Measurements from ENCODE around the gene PDLIM4.
A peak's percentile ranks its signal among the peaks of the same experiment; 100 is the strongest.

The PDLIM4 gene

GRCh38 chr5:132270706-132271105 is 13.2 kb downstream of the PDLIM4 start:
- no peak overlapping the region for H3K4me3 Mint-ChIP-seq
- H3K9me3 Mint-ChIP-seq = no peaks in the 10 kb centered on the region
- DNase-seq = no peak
- peaks cover 5% of the 10 kb centered on the region for H3K27me3 Mint-ChIP-seq (ENCODE audit: low read depth, poor library complexity)
- peaks cover 36% of the 10 kb centered on the region for H3K36me3 Mint-ChIP-seq (ENCODE audit: low read depth)
- TF ChIP-seq, protein P1, sequence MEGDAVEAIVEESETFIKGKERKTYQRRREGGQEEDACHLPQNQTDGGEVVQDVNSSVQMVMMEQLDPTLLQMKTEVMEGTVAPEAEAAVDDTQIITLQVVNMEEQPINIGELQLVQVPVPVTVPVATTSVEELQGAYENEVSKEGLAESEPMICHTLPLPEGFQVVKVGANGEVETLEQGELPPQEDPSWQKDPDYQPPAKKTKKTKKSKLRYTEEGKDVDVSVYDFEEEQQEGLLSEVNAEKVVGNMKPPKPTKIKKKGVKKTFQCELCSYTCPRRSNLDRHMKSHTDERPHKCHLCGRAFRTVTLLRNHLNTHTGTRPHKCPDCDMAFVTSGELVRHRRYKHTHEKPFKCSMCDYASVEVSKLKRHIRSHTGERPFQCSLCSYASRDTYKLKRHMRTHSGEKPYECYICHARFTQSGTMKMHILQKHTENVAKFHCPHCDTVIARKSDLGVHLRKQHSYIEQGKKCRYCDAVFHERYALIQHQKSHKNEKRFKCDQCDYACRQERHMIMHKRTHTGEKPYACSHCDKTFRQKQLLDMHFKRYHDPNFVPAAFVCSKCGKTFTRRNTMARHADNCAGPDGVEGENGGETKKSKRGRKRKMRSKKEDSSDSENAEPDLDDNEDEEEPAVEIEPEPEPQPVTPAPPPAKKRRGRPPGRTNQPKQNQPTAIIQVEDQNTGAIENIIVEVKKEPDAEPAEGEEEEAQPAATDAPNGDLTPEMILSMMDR (IDR thresholded peaks at IDR 0.05) = no peak
- H3K27ac Mint-ChIP-seq = peak overlapping the region; percentile 45
- peaks cover 73% of the 10 kb centered on the region for H3K4me1 Mint-ChIP-seq

- TF ChIP-seq, protein P1 (IDR thresholded peaks at IDR 0.05) = no peak
- Mint-ChIP-seq H3K27me3 (ENCODE audit: low read depth, poor library complexity) (peaks cover 5% of the 10 kb centered on the region), H3K4me1 (peaks cover 67% of the 10 kb centered on the region), H3K4me3 (no peak overlapping the region), H3K27ac (no peak overlapping the region), H3K9me3 (no peaks in the 10 kb centered on the region), H3K36me3 (ENCODE audit: low read depth) (peaks cover 33% of the 10 kb centered on the region)
- DNase-seq = no peak
Observed at GRCh38 chr5:132271251-132272246, 14.1 kb downstream of the PDLIM4 start.

GRCh38 chr5:132272311-132273210 is 15.1 kb downstream of the PDLIM4 start:
- TF ChIP-seq, protein P1 (IDR thresholded peaks at IDR 0.05) = peak; percentile 79
- peak; percentile 82 for DNase-seq
- H3K27ac Mint-ChIP-seq = peak overlapping the region; percentile 56
- peaks cover 25% of the 10 kb centered on the region for H3K36me3 Mint-ChIP-seq (ENCODE audit: low read depth)
- peaks cover 67% of the 10 kb centered on the region for H3K4me1 Mint-ChIP-seq
- H3K9me3 Mint-ChIP-seq = no peaks in the 10 kb centered on the region
- peaks cover 9% of the 10 kb centered on the region for H3K27me3 Mint-ChIP-seq (ENCODE audit: low read depth, poor library complexity)
- no peak overlapping the region for H3K4me3 Mint-ChIP-seq

GRCh38 chr5:132273631-132274030 is 16.1 kb downstream of the PDLIM4 start:
- peaks cover 71% of the 10 kb centered on the region for H3K4me1 Mint-ChIP-seq
- peaks cover 9% of the 10 kb centered on the region for H3K27me3 Mint-ChIP-seq (ENCODE audit: low read depth, poor library complexity)
- peak overlapping the region; percentile 29 for H3K27ac Mint-ChIP-seq
- peaks cover 23% of the 10 kb centered on the region for H3K36me3 Mint-ChIP-seq (ENCODE audit: low read depth)
- no peak overlapping the region for H3K4me3 Mint-ChIP-seq
- TF ChIP-seq, protein P1 (IDR thresholded peaks at IDR 0.05) = no peak
- no peak for DNase-seq
- H3K9me3 Mint-ChIP-seq = no peaks in the 10 kb centered on the region

DNA sequence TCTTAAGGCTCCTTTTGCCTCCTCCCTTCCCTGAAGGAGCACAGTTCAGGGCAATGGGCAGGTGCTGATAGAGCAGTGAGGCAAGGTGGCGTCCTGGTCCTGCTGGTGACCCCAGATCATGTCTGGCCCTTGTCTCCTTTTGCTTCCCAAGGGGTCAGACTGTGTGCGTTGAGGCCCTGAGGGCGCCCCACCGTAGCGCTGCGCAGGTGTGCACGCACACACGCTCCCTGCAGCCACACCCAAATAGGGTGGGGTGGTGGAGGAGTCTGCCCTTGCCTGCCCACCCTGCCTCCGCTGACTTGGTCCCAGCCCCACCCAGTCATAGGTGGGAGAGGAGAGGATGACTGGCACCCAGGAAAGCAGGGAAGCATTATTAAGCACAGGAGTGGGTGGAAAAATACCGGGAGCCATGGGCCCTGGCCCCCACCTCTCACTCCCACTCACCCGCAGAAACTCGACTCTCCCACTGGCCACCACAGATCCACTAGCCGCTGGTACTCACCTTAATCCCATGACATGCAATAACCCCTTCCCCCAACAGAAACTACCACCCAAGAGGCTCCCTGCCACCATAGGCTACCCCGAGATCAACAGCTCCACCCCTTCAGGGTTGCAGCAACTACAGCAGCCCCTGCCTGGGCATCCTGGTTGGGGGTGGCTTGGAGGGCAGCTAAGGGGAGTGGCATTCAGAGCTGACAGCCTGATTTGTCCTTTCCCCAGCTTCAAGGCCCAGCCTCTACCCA is 16.7 kb downstream of the PDLIM4 start:
- peaks cover 9% of the 10 kb centered on the region for H3K27me3 Mint-ChIP-seq (ENCODE audit: low read depth, poor library complexity)
- peak overlapping the region; percentile 29 for H3K27ac Mint-ChIP-seq
- no peaks in the 10 kb centered on the region for H3K9me3 Mint-ChIP-seq
- H3K4me3 Mint-ChIP-seq = no peak overlapping the region
- H3K36me3 Mint-ChIP-seq (ENCODE audit: low read depth) = peaks cover 23% of the 10 kb centered on the region
- peaks cover 69% of the 10 kb centered on the region for H3K4me1 Mint-ChIP-seq
- TF ChIP-seq, protein P1 (IDR thresholded peaks at IDR 0.05) = no peak
- no peak for DNase-seq

Data from nephron progenitor cell (in vitro differentiated cells).